BJ (cell line): Measurements from ENCODE around the gene ROBO4. TPM values are rescaled to one million over a fixed set of nuclear protein-coding genes. Genes with fewer than 3 reads are reported as not detected.
A peak's percentile ranks its signal among the peaks of the same experiment; 100 is the strongest.

Source experiments
- CTCF ChIA-PET: fragments of 350-600 bp; formaldehyde crosslinking; extraction: SDS; loops from one replicate; lab custom pipeline; 2021; ENCODE audit warnings: antibody characterized with exemption, inconsistent platforms; lab: Yijun Ruan, JAX
- POLR2A ChIA-PET: fragments of 300-600 bp; sonication (Branson Sonifier 250); formaldehyde crosslinking; extraction: SDS; loops from one replicate; lab custom pipeline; 2021; ENCODE audit warnings: antibody characterized with exemption; lab: Charles Lee
- DNase-seq: peaks from one replicate; pipeline ENCODE4 v3.0.0-alpha.2; 2011; ENCODE audit warnings: low read depth
- H3K27me3 ChIP-seq: 2 replicates; pipeline ENCODE4 v1.6.0; 2011; ENCODE audit warnings: low read length; ENCODE audit not compliant: control insufficient read depth, insufficient read depth
- H3K36me3 ChIP-seq: 2 replicates; pipeline ENCODE4 v1.5.1; 2011; ENCODE audit warnings: low read length; ENCODE audit not compliant: control insufficient read depth, insufficient read depth
- H3K4me3 ChIP-seq: 2 replicates; pipeline ENCODE4 v1.5.1; 2011; ENCODE audit warnings: low read depth, mild to moderate bottlenecking, control low read depth, low read length
- polyA plus RNA-seq: library from polyadenylated mRNA; depleted of rRNA; stranded (reverse); fragments of >200 nt; gene quantifications from 2 replicates; pipeline ENCODE4 v1.2.3, GENCODE V29; 2011
- TF ChIP-seq, protein P1 (sequence below): IDR thresholded peaks from 2 replicates; pipeline ENCODE4 v1.5.1; 2011; ENCODE audit warnings: low read depth, mild to moderate bottlenecking, control low read depth, inconsistent platforms, low read length, moderate library complexity; ENCODE audit not compliant: insufficient read depth

Gene ROBO4
- polyA plus RNA-seq, 1 experiment, result 0.26 TPM

DNA sequence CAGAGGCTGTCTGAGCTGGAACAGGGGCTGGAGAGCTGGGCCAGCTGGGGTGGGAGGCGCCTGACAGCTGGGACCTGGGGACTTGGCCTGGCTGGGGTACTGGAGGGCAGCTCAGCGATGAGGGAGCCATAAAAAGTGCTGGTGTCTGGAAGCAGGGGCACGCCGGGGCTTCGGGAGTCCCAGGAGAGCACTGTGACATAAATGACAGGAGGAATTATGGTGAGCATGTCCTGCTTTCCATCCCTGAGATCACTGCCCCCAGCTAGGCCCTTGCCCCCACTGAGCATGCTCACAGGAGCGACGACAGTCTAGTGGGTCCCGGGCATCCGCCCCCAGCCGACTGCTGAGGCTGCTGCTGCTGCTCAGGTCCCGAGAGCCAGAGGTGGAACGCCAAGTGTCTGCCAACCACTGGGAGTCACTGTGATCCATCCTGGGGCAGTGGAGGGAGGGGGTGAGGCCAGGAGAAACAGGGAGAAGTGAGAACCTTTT is 6.2 kb downstream of the ROBO4 start:
- POLR2A ChIA-PET, result interaction anchor here (0.8 kb wide), 1 partner anchor 62 kb away, joined by 3 read pairs; no protein-coding TSS in a partner anchor
- CTCF ChIA-PET, result interaction anchor here (2.1 to 2.4 kb wide), 3 partner anchors 9 to 25 kb away, joined by 7 to 8 read pairs (median 8); no protein-coding TSS in a partner anchor
- Histone ChIP-seq H3K4me3 (no peak overlapping the region), H3K27me3 (no peaks in the 10 kb centered on the region), H3K36me3 (no peaks in the 10 kb centered on the region)
- no peak for DNase-seq
- TF ChIP-seq, protein P1, sequence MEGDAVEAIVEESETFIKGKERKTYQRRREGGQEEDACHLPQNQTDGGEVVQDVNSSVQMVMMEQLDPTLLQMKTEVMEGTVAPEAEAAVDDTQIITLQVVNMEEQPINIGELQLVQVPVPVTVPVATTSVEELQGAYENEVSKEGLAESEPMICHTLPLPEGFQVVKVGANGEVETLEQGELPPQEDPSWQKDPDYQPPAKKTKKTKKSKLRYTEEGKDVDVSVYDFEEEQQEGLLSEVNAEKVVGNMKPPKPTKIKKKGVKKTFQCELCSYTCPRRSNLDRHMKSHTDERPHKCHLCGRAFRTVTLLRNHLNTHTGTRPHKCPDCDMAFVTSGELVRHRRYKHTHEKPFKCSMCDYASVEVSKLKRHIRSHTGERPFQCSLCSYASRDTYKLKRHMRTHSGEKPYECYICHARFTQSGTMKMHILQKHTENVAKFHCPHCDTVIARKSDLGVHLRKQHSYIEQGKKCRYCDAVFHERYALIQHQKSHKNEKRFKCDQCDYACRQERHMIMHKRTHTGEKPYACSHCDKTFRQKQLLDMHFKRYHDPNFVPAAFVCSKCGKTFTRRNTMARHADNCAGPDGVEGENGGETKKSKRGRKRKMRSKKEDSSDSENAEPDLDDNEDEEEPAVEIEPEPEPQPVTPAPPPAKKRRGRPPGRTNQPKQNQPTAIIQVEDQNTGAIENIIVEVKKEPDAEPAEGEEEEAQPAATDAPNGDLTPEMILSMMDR, result peak; percentile 21; the same call in 1 of the 2 replicates

DNA sequence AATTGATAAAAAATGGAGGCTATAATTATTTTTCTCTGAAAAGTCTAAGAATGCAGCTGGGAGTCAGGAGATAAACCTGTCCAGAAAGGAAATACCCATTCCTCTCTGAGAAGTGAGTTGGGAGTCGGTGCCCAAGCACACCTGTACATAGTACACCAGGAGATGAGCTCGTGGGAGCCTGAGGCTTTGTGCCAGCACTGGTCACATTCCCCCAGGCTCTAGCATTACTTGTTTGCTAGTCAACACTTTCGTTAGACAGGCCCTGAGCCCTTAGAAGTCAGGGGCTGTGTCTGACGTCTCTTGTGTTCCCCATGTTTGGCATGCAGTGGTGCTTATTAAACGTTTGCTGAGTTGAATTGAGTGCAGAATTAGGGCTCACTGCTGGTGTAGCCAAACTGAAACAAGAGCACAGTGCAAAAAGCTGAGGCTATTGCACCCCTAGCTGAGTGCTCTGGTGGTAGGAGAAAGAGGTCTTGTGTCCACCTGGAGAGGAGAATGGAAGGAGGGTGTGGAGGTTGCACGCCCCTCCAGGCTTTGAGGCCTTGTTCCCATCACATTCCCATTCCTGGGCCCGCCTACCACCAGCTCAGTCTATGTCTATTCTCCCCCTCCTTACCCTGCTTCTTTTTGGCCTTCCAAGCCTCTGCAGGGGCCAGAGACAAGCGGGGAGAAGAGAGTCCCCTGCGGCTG is 6.8 kb downstream of the ROBO4 start:
- Histone ChIP-seq H3K4me3 (no peak overlapping the region), H3K36me3 (no peaks in the 10 kb centered on the region), H3K27me3 (no peaks in the 10 kb centered on the region)
- TF ChIP-seq, protein P1, result no peak
- no peak for DNase-seq
- POLR2A ChIA-PET, result interaction anchor here (0.8 kb wide), 1 partner anchor 63 kb away, joined by 3 read pairs; no protein-coding TSS in a partner anchor
- CTCF ChIA-PET, result interaction anchor here (1.0 to 2.4 kb wide), 4 partner anchors 10 to 253 kb away, joined by 3 to 8 read pairs (median 8); no protein-coding TSS in a partner anchor

DNA sequence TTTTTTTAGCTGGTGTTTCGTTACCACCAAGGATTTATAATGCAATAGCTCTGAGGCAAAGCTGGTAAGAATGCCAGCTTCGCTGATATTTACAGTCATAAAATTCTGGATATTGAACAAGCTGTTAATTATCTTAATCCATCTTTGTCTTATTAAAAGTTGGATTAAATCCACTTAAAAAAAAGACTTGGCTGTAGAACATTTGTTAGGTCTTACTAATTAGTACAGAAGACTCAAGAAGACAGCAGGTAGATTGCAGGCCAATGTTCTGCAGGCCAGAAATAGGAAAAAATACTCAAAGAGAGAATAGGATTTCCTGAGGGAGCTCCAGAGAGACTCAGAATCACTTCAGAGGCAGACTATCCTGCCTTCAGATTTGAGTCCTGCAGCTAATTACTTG is 7.5 kb downstream of the ROBO4 start:
- H3K27me3 ChIP-seq, result no peaks in the 10 kb centered on the region
- ChIA-PET POLR2A (no interaction called here), CTCF (interaction anchor here (0.6 to 2.4 kb wide), 5 partner anchors 8 to 252 kb away, joined by 3 to 8 read pairs (median 5); no protein-coding TSS in a partner anchor)
- H3K36me3 ChIP-seq, result no peaks in the 10 kb centered on the region
- DNase-seq, result no peak
- no peak overlapping the region for H3K4me3 ChIP-seq
- TF ChIP-seq, protein P1, result no peak

DNA sequence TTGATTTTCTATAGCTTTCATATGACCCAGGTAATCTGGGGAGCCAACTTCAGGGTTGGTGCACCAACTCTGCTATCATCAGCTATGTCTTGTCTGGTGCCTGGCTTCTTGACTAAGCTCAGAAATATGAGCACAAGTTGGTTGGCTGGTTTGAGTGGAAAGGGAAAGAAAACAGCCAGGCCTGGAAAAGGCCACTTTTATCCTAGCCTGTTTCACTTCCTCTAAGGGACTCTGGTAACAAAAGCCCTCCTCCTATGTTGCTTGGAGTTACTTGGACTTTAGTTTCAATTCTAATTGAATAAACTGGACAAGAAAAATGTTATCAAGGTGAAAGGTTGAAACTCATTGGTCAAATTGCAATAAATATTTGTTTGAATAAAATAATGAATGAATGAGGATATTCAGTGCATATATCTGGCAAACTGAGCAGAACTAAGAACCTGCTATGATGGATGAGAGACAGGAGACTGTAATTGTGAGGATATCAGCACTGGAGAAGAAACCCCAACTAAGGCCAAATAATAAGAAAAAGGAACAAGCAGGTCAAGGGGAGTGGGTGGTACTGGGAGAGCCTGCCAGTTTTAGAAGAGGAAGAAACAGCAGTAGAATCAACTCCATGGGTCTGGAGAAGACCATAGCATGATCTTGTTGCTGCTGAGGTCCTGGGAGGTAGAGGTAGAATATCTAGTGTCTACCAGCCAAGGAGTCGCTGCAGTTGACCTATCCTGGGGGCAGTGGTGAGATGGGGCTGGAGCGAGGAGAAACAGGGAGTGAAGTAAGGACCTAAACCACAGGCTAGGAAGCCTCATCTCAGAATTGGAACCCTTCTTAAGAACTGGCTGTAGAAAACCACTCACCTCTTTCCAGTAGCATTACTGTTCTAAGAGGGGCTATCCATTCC is 8.2 kb downstream of the ROBO4 start:
- H3K4me3 ChIP-seq, result no peak overlapping the region
- H3K36me3 ChIP-seq, result no peaks in the 10 kb centered on the region
- no peak for DNase-seq
- H3K27me3 ChIP-seq, result no peaks in the 10 kb centered on the region
- ChIA-PET CTCF (interaction anchor here (0.6 to 3.5 kb wide), 7 partner anchors 8 to 251 kb away, joined by 3 to 16 read pairs (median 5); no protein-coding TSS in a partner anchor), POLR2A (no interaction called here)
- TF ChIP-seq, protein P1, result no peak
